Measurements from ENCODE around the gene SPART. TPM values are rescaled to one million over a fixed set of nuclear protein-coding genes. Genes with fewer than 3 reads are reported as not detected.

Gene SPART
- polyA plus RNA-seq, 1 of the 3 experiments (the other 2 are of a cell fraction) = 4.8 TPM

DNA sequence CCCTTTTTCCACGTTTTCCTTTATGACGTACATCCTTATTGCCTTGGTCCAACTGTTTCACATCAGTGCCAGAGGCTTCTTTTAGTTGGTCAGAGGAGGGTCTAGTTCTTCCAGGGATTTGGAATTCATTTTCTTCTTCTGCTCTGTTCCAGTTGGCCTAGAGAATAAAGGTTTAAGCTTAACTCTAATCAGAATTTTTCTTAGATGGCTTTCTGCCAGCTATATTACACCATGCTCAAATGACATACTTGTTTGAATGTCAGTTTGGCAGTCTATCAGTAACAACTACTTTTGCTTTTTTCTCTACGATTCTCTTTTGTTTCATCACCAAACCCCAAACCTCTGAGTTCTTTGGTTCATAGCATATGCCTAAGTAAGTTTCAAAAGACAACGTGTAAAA lies 16.8 kb downstream of the SPART start (continued):
- TF ChIP-seq, protein P1, sequence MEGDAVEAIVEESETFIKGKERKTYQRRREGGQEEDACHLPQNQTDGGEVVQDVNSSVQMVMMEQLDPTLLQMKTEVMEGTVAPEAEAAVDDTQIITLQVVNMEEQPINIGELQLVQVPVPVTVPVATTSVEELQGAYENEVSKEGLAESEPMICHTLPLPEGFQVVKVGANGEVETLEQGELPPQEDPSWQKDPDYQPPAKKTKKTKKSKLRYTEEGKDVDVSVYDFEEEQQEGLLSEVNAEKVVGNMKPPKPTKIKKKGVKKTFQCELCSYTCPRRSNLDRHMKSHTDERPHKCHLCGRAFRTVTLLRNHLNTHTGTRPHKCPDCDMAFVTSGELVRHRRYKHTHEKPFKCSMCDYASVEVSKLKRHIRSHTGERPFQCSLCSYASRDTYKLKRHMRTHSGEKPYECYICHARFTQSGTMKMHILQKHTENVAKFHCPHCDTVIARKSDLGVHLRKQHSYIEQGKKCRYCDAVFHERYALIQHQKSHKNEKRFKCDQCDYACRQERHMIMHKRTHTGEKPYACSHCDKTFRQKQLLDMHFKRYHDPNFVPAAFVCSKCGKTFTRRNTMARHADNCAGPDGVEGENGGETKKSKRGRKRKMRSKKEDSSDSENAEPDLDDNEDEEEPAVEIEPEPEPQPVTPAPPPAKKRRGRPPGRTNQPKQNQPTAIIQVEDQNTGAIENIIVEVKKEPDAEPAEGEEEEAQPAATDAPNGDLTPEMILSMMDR (IDR thresholded peaks at IDR 0.05) = no peak
- TF ChIP-seq NRF1 (IDR thresholded peaks at IDR 0.05; ENCODE audit: low read depth, low read length) (no peak), GABPA (IDR thresholded peaks at IDR 0.05; ENCODE audit: low read depth) (no peak), RAD21 (IDR thresholded peaks at IDR 0.05; ENCODE audit: low read length) (no peak), RXRA (IDR thresholded peaks at IDR 0.05; ENCODE audit: borderline replicate concordance, low read depth) (no peak), MXI1 (IDR thresholded peaks at IDR 0.05; ENCODE audit: low read depth, low read length) (no peak)

DNA sequence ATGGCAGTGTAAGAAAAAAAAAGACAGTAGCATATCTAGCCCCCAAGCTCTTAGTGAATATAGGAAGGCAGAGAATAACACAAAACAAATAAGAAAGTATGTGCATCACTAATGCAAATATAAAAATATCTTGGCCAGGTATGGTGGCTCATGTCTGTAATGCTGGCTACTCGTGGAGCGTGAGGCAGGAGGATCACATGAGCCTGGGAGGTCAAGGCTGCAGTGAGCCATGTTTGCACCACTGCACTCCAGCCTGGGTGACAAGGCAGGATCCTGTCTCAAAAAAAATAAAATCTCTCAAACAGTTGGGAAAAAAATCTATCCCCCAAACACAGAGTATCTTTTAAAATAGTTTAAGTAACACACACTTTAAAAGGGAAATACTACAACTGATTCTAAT lies 17.4 kb downstream of the SPART start:
- TF ChIP-seq YY1 (IDR thresholded peaks at IDR 0.05; ENCODE audit: low read depth) = no peak
- no peak for TF ChIP-seq JUND (IDR thresholded peaks at IDR 0.05)
- TF ChIP-seq, protein P2, sequence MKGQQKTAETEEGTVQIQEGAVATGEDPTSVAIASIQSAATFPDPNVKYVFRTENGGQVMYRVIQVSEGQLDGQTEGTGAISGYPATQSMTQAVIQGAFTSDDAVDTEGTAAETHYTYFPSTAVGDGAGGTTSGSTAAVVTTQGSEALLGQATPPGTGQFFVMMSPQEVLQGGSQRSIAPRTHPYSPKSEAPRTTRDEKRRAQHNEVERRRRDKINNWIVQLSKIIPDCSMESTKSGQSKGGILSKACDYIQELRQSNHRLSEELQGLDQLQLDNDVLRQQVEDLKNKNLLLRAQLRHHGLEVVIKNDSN (IDR thresholded peaks at IDR 0.05; ENCODE audit: borderline replicate concordance, low read depth) = no peak
- TF ChIP-seq EZH2phosphoT487 (IDR thresholded peaks at IDR 0.05; ENCODE audit: borderline replicate concordance, low read depth) = no peak
- TF ChIP-seq, protein P3, sequence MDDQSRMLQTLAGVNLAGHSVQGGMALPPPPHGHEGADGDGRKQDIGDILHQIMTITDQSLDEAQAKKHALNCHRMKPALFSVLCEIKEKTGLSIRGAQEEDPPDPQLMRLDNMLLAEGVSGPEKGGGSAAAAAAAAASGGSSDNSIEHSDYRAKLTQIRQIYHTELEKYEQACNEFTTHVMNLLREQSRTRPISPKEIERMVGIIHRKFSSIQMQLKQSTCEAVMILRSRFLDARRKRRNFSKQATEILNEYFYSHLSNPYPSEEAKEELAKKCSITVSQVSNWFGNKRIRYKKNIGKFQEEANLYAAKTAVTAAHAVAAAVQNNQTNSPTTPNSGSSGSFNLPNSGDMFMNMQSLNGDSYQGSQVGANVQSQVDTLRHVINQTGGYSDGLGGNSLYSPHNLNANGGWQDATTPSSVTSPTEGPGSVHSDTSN (IDR thresholded peaks at IDR 0.05) = no peak
- TF ChIP-seq, protein P1 (IDR thresholded peaks at IDR 0.05) = no peak
- no peak for TF ChIP-seq TAF1 (IDR thresholded peaks at IDR 0.05; ENCODE audit: borderline replicate concordance, low read depth, low read length)
- TF ChIP-seq RFX5 (IDR thresholded peaks at IDR 0.05; ENCODE audit: low read length) = no peak
- no peak for TF ChIP-seq CHD2 (IDR thresholded peaks at IDR 0.05; ENCODE audit: low read length, partially characterized antibody)
- TF ChIP-seq, protein P4, sequence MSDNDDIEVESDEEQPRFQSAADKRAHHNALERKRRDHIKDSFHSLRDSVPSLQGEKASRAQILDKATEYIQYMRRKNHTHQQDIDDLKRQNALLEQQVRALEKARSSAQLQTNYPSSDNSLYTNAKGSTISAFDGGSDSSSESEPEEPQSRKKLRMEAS (IDR thresholded peaks at IDR 0.05; ENCODE audit: low read depth) = no peak
- no peaks in the 10 kb centered on the region for H3K27me3 ChIP-seq (ENCODE audit: insufficient read depth)
- no peak overlapping the region for H3K4me3 ChIP-seq (ENCODE audit: low read depth in 2 of 2, low read length in 1 of 2)
- H2AFZ ChIP-seq (ENCODE audit: low read depth) = no peak overlapping the region
- peaks cover 0 to 25% of the 10 kb centered on the region in 2 experiments for H3K36me3 ChIP-seq (replicated peaks in 1 of 2; ENCODE audit: control insufficient read depth in 1 of 2, insufficient read depth in 2 of 2, low read length in 1 of 2)
- ChIA-PET CTCF (interaction anchor here (1.3 to 1.5 kb wide), 2 partner anchors 18 to 350 kb away, joined by 4 to 5 read pairs; no protein-coding TSS in a partner anchor), POLR2A (no interaction called here)
- H3K79me2 ChIP-seq (ENCODE audit: insufficient read depth) = peaks cover 3% of the 10 kb centered on the region; the same call in 1 of the 2 replicates
- no peak overlapping the region for H3K4me2 ChIP-seq
- 100% methylated on average over 1 of the region's 2 CpGs for WGBS (ENCODE audit: low lambda C conversion rate)
- H3K9ac ChIP-seq = no peak overlapping the region
- no peak overlapping the region for H3K27ac ChIP-seq (ENCODE audit: low read depth in 2 of 2, low read length in 1 of 2)
- peaks cover 4% of the 10 kb centered on the region; the same call in 1 of the 2 replicates for H3K9me3 ChIP-seq
- H3K4me1 ChIP-seq (ENCODE audit: control insufficient read depth in 1 of 2, insufficient read depth in 2 of 2, low read depth in 1 of 2, low read length in 1 of 2) = no peaks in the 10 kb centered on the region
- 0 out of 2 replicates have a peak, but pooled peaks cover 3% of the 10 kb centered on the region for H3K9me2 ChIP-seq
- no peak for DNase-seq
- no peaks in the 10 kb centered on the region for H4K20me1 ChIP-seq (ENCODE audit: insufficient read depth)
- peaks cover 6% of the 10 kb centered on the region for H3F3A ChIP-seq (replicated peaks; ENCODE audit: insufficient read depth)

All from SK-N-SH (cell line).